Measurements from ENCODE around the gene CTSH.

Gene CTSH

GRCh38 chr15:78944669-78945407 lies at the start of gene CTSH:
Gene CTSH (minus strand): TSS chr15:78945046. CDS start chr15:78944981, 65 bp downstream.
- in situ Hi-C loops (cut with HindIII; ENCODE audit: low sequenced_read_pairs), result no loop called here
- no peak for TF ChIP-seq CTCF (IDR thresholded peaks at IDR 0.05; ENCODE audit: low read depth, low read length)
- H3K4me3 ChIP-seq (ENCODE audit: low read depth, low read length), result peak within 1 kb of the TSS; percentile 30
- DNase-seq (ENCODE audit: low read depth, low spot score), result no peak

GRCh38 chr15:78993931-78994530 lies 49.2 kb upstream of the CTSH start:
- DNase-seq (ENCODE audit: low read depth, low spot score), result no peak
- TF ChIP-seq CTCF (IDR thresholded peaks at IDR 0.05; ENCODE audit: low read depth, low read length), result no peak
- in situ Hi-C loops (cut with HindIII; ENCODE audit: low sequenced_read_pairs), result no loop called here
- no peak overlapping the region for H3K4me3 ChIP-seq (ENCODE audit: low read depth, low read length)

- in situ Hi-C loops (cut with HindIII; ENCODE audit: low sequenced_read_pairs), result no loop called here
- TF ChIP-seq CTCF (IDR thresholded peaks at IDR 0.05; ENCODE audit: low read depth, low read length), result no peak
- DNase-seq (ENCODE audit: low read depth, low spot score), result no peak
- H3K4me3 ChIP-seq (ENCODE audit: low read depth, low read length), result no peak overlapping the region
Observed at GRCh38 chr15:78993257-78993930, 48.5 kb upstream of the CTSH start.

- no peak overlapping the region for H3K4me3 ChIP-seq (ENCODE audit: low read depth, low read length)
- no peak for TF ChIP-seq CTCF (IDR thresholded peaks at IDR 0.05; ENCODE audit: low read depth, low read length)
- no peak for DNase-seq (ENCODE audit: low read depth, low spot score)
- in situ Hi-C loops (cut with HindIII; ENCODE audit: low sequenced_read_pairs), result no loop called here
Observed at GRCh38 chr15:78992416-78993256, 47.8 kb upstream of the CTSH start.

- in situ Hi-C loops (cut with HindIII; ENCODE audit: low sequenced_read_pairs), result no loop called here
- no peak for TF ChIP-seq CTCF (IDR thresholded peaks at IDR 0.05; ENCODE audit: low read depth, low read length)
- DNase-seq (ENCODE audit: low read depth, low spot score), result no peak
- no peak overlapping the region for H3K4me3 ChIP-seq (ENCODE audit: low read depth, low read length)
Observed at GRCh38 chr15:78991879-78992278, 47.0 kb upstream of the CTSH start.

GRCh38 chr15:78991476-78991875 lies 46.6 kb upstream of the CTSH start:
- no peak for DNase-seq (ENCODE audit: low read depth, low spot score)
- no peak for TF ChIP-seq CTCF (IDR thresholded peaks at IDR 0.05; ENCODE audit: low read depth, low read length)
- in situ Hi-C loops (cut with HindIII; ENCODE audit: low sequenced_read_pairs), result no loop called here
- H3K4me3 ChIP-seq (ENCODE audit: low read depth, low read length), result no peak overlapping the region

All from astrocyte of the spinal cord (primary cell).